GM19023 (cell line): ENCODE data around the gene NMUR1.
"Not testable (repeated sequence)": the region's sequence is repeated elsewhere in the genome, so short reads cannot be mapped to it uniquely, and the experiment has no call there.

ENCODE experiments used
- ATAC-seq: cut with Tn5 transposase; IDR thresholded peaks from one replicate; pipeline ENCODE4 v1.9.1; 2021; ENCODE audit warnings: mild to moderate bottlenecking, moderate library complexity; ENCODE audit not compliant: unreplicated experiment

Gene NMUR1, protein sequence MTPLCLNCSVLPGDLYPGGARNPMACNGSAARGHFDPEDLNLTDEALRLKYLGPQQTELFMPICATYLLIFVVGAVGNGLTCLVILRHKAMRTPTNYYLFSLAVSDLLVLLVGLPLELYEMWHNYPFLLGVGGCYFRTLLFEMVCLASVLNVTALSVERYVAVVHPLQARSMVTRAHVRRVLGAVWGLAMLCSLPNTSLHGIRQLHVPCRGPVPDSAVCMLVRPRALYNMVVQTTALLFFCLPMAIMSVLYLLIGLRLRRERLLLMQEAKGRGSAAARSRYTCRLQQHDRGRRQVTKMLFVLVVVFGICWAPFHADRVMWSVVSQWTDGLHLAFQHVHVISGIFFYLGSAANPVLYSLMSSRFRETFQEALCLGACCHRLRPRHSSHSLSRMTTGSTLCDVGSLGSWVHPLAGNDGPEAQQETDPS

DNA sequence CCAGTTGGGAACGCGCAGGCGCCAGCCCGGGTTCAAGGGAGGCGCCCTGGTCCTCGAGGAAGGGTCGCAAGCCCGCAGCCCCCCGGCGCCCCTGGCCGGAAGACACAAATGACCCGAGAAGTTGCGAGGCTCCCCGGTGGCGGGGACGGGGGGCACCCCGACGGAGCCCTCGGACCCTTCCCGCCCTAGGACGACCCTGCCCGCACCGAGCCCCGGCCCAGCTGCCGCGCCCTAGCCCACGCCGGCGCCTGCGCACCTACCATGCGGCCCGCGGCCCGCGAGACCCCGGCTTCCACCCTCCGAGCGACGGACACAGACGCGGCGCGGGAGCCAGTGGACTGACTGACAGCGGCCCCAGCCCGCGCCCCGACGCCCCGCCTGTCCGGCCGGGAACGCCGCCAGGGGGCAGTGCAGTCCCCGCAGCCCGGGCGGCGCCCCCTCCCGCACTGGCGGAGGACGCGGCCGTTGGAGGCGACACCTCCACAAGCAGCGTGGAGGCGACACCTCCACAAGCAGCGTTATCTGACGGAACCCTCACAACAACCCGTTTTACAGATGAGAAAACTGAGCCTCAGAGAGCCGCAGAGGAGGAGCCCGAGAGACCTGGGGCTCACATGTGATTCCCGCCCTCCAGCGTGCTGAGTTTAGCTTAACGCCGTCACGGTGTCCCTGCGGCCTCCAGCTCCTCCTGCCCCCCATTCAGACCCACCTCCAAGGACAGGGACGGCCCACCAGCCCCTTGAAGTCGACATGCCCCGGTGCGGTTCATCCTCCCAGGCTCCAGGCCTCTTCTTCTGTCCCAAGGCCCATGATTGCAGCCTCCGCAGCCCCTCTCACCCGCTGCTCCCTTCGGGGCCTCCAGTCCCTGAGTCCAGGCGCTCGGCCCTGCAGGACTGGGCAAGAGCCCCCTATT lies at the start of gene NMUR1:
Gene NMUR1, minus strand, starts transcription at position 347 of the 913 bp plus-strand sequence. Its CDS starts 84 bp downstream, at position 263.
- ATAC-seq = peak; percentile 69

DNA sequence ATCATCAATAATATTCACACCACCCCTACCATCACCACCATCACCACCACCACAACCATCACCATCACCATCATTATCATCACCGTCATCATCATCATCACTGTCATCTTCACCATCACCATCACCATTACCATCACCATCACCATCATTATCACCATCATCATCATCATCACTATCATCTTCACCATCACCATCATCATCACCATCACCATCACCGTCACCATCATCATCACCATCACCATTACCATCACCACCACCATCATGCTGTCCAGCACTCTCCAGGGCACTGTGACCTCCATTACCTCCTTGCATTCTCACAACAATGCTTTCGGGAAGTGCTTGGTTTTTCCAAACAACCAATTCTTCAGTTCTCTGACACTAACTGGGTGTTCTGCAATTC lies 49.3 kb upstream of the NMUR1 start:
- ATAC-seq = no peak

DNA sequence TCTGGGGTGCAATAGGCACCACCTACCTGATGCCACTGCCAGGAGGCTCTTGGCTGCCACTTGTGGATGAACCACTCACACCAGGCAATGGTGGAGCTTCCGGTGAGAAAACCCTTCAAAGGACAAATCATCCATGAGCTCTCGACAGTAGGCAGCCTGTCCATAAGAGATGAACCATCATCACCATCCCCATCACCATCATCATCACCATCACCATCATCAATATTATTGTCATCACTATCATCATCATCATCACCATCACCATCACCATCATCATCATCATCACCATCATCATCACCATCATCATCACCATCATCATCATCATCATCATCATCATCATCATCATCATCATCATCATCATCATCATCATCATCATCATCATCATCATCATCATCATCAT lies 48.4 kb upstream of the NMUR1 start:
- not testable (repeated sequence) for ATAC-seq

DNA sequence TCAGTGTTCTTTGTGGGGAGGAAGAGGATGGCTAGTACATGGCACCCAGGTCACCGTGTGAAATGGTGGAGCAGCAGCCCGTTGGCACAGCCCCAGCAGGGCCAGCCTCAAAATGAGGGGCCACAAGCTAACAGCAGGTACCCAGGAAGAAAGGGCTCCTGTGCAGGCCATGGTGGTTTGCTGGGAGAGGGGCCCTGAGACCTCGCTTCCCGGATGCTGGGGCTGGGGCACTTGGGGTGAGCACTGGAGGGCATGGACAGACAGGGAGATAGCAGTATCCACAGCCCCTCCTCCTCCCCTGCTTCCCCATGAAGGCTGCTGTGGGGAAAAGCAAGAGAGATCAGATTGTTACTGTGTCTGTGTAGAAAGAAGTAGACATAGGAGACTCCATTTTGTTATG lies 46.2 kb upstream of the NMUR1 start:
- no peak for ATAC-seq

DNA sequence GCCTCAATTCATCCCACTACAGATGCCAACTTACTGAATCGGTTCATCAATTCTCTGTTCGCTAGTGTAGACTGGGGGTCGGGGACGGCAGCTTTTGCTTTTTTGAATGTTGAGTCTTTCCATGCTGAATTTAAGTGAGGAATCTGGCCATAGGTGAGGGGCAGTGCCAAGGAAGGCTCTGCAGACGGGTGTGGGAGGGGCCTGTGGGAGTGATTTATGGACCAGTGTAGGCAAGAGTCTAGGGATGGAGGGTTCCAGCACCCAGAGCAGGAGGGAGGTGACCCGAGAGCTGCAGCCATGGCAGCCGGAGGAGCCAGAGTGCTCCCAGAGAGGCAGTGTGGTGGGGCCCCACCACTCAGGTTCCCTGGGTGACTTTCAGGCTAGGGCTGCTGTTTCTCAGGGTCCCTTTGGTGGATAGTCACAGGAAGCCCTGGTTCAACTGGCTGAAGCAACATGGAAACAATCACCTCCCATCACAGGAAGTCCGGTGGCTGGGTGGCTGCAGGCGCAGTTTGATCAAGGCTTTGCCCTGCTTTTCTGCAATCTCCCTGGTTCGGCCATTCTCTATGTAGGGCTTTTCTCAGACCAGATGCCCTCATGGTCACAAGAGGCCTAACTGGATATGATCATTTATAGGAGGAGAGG lies 45.5 kb upstream of the NMUR1 start:
- no peak for ATAC-seq

DNA sequence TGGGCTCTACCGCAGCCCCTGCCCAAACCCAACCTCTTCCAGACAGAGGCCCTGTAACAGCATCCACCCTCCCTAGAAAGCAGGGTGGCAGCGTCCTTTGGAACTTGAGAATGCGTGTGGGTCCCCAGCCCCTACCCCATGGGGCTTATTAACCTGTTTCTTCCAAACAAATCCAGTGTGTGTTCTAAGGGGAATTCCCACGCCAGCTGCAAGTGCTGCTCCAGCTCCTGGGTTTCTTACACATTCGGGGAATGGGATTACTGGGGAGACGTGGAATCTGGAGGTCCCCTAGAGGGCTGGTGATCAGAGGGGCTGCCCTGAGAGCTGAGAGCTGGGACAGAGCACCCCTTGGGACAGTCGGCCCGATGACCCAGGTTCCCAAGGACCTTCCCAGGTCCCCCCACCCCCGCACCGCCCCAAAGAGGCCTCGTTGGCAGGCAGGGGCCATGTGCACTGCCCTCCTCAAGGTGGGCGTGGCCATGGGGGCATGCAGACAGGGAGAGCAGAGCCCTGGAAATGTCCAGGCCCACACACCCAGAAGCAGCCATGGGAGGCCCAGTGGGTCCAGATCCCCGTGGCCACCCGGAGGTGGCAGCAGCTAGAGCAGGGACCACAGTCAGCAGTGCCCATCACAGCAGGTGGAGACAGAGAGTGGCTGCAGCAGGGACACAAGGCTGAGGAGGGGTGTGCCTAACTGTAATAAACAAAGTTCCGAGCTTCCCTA lies 43.6 kb upstream of the NMUR1 start:
- ATAC-seq = no peak

DNA sequence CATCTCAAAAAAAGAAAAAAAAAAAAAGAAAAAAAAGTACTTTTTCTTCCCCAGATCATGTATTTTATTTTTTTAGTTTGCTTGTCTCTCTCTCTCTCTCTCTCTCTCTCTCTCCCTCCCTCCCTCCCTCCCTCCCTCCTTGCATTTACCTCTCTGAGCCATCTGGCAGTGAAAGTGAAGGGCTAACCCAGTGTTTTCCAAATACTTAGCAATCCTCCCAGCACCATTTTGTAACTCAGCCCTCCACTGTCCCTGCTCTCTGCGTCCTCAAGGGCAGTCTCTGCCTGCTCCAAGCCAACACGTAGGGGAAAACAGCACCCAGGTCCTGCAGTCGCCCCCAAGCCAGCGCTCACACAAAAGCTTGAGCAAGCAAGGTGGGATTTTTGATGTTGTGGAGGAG lies 42.9 kb upstream of the NMUR1 start:
- ATAC-seq = no peak

DNA sequence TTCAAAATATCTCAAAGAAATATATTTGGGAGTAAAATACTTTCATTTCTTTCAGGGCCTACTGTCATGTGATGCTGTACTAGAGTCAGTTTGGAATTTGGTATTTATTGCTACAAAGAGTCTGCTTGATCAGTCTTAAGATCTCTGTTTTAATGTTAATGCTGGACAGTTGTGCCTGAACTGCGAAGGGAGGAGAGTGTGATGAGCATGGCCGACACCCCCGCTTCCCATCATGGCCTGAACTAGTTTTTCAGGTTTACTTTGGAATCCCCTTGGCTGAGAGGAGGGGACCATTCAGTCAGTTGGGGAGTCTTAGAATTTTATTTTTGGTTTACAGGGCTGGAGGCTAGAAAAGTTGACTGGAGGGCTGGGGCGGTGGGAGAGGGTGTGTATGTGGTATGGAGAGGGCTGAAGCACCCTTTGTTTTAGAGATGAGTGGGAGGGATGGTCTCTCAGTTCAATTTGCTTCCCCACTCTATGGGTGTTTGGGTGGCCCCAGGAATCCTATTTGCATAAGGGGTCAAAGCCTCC lies 41.5 kb upstream of the NMUR1 start:
- ATAC-seq = no peak

DNA sequence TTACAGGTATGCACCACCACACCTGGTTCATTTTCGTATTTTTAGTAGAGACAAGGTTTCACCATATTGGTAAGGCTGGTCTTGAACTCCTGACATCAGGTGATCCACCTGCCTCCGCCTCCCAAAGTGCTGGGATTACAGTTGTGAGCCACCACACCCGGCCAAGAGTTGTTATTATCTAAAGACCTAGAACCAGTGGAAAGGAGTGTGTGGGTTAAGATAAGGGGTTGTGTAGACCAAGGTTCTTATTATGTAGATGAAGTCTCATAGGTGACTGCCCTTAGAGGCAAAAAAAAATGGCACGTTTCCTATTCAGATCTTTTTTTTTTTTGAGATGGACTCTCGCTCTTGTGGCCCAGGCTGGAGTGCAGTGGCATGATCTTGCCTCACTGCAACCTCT lies 40.7 kb upstream of the NMUR1 start:
- not testable (repeated sequence) for ATAC-seq

DNA sequence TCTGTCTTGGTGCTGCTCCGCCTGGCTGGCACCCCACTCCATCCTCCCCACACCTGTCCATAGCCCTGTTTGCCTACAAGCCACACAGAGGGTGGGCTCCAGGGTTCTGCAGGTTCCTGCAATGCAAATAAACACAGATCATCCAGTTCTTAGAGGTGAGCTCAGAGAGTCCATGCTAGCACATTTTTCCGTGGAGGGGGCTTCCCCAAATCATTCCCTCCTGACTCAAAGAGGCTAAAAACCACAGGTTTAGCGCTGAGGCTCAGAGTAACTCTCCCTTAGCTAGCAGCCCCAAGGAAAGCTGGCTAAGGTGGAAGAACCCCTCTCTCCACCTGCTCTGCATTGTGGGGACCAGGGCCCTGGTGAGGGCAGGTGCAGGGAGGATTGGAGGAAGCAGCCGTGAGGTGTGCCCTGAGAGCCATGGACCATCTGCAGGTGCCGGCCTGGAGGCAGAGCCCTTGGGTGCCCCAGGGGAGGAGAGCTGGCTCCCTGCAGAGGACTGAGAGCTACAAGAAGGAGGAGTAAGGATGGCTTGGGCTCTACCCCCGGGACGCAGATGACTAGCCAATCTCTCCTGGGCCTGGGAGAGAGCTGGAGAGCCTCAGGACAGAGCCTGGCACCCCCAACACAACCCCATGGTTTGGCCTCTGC lies 38.7 kb upstream of the NMUR1 start:
- no peak for ATAC-seq

DNA sequence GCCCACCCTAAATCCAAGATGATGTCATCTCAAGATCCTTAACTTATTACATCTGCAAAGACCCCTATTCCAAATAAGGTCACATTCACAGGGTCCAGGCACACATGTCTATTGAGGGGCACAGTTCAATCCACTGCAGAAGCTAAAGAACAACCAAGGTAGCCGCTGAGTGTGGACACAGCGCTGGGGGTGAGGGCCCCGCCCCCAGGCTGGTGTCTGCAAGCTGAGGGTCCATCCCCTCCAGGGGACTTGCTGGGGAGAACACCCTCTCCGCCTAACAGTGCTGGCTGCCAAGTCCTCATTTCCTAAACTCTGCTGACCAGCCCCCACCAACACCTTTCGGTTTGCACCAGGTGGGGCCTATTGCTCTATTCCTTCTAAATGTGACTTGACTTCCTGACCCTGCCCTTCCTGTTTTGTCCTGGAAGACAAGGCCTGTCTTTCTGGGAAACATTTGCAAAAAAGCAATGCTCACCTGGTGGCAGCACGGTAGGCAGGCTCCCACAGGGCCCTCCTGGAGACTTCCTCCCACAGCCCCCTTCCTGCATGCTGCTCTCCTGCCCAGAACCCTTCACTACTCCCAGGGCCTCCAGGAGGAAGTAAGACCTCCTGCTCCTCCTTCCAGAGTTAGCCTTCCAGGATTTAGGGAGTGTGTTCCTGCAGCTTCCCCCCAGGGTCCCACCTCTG lies 38.0 kb upstream of the NMUR1 start:
- ATAC-seq = no peak

DNA sequence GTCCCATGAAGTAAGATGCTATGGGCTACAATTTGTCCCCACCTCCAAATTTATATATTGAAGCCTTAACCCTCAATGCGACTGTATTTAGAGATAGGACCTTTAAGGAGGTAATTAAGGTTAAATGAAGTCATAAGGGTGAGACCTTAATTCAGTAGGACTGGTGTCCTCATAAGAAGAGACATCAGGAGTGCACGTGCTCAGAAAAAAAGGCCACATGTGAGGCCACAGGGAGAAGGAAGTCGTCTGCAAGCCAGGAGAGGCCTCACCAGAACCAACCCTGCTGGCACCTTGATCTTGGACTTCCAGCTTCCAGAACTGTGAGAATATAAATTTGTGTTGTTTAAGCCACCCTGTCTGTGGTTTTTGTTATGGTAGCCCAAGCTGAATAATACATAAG lies 36.9 kb upstream of the NMUR1 start:
- ATAC-seq = no peak

DNA sequence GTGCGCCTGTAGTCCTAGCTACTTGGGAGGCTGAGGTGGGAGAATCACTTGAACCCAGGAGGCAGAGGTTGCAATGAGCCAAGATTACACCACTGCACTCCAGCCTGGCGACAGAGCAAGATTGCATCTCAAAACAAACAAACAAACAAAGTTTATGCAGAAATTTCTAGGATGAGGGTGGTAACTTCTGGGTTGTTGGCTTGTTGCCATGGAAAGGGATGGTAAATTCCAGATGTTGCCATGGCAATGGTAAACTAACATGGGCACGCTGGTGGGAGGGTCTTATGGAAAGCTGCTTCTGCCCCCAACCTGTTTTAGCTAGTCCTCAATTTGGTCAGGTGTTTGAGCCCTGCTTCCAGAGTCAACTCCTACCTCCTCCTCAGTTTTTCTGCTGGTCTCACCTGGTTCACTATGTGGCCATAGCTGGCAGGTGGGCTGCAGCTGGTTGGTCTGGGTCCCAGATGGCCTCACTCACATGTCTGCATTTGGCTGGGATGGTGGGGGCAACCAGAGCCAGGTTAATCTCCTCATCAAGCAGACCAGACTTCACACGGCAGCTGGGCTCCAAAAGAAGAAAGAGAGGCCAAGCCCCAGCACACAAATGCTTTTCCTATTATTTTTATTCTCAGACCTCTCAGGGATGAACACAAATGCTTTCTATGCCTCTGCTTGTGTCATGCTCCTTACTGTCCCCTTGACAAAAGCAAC lies 35.8 kb upstream of the NMUR1 start:
- ATAC-seq = no peak

DNA sequence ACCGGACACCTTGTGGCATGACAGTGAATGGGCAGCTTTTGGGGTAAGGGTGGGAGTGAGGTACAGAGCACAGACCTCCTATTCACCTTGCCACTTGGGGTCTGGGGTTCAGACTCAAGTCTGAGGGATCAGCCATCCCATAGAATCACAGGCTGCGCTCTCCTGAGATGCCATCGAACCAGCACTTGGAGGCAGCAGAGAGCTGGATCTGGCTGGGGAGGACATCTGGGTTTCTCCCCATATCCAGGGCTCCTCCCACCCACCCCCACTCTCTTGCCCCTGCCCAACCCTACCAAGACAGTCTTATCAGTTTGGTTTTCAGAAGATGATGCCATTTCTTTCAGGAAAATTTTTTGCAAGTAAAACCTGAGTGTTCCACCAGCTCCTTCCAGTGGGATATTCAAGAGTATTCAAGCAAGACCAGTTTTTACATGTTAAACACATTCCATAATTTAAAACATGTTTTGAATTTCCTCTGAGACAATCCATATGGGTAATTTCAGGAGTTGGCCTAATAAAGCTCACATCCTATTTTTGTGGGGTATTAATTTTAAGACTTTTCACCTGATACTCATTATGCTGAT lies 33.2 kb upstream of the NMUR1 start:
- ATAC-seq = no peak

DNA sequence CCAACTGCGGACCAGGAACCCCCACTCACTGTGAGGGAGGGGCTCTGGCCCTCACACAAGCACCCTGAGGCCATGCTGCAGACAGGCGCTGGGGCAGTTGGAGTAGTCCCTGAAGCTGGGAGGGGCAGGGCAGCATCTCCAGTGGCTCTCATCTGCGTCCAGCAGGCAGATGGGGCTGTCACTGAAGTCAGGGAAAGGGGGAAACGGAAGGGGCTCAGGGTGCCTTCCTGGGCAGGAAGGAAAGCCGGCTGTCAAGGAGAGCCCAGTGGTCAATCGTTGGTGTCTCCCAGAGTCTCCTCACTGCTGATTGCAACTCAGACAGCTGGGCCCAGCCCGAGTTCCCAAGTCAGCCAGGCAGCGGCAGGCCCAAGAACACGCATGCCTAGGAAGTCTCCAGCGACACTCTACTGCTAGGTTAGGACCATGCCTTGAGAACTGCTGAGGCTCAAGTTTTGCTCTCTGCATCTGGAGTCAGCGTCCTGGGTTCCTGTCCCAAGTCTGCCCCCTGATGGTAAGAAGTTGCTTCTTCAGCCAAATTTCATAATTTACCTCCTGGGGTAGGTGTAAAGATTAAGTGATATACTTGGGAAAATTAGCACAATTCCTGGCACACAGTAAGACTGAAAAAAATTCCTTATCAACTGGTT lies 27.4 kb upstream of the NMUR1 start:
- peak; percentile 51 for ATAC-seq

DNA sequence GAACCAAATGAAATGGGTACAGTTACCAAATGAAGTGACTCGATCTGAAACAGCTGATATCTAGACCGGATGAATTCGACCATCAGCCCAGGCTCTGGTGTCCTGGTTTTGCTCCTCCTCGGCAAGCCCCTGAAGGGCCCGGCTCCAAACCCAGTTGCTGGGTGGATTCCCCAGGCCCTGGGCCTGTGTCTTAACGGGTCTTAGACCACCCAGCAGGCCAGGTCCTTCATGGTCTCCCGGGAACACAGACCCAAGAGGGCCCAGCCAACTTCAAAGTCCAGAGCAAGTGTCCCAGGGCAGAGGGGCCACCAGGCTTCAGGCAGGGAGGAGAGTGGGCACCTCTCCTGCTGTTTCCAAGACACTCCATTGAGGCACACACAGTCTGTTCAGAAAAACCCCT lies 26.7 kb upstream of the NMUR1 start:
- no peak for ATAC-seq

DNA sequence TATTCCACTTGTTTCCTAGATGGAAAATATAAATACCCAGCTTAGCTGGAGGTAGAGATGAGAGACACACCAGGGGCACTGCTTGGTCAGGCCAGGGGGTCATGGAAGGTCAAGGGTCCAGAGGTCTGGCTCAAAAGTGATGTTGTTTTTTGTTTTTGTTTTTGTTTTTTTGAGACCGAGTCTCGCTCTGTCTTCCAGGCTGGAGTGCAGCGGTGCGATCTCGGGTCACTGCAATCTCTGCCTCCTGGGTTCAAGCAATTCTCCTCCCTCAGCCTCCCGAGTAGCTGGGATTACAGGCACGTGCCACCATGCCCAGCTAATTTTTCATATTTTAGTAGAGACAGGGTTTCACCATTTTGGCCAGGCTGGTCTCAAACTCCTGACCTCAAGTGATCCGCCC lies 26.3 kb upstream of the NMUR1 start:
- not testable (repeated sequence) for ATAC-seq
